Kidney epithelial cell (primary cell): ENCODE data around the gene PGBD2. TPM values are rescaled to one million over a fixed set of nuclear protein-coding genes. Genes with fewer than 3 reads are reported as not detected.

Source experiments
- DNase-seq: peaks from one replicate; pipeline ENCODE4 v3.0.0-alpha.2; 2010; ENCODE audit warnings: low read depth
- H3K27me3 ChIP-seq: 2 replicates; pipeline ENCODE4 v1.6.0; 2011; ENCODE audit warnings: low read length; ENCODE audit not compliant: control insufficient read depth, insufficient read depth
- H3K36me3 ChIP-seq: 2 replicates; pipeline ENCODE4 v1.5.1; 2011; ENCODE audit warnings: low read length; ENCODE audit not compliant: control insufficient read depth, insufficient read depth
- H3K4me3 ChIP-seq: 2 replicates; pipeline ENCODE4 v1.5.1; 2011; ENCODE audit warnings: low read depth, mild to moderate bottlenecking, control low read depth, low read length
- total RNA-seq: library from RNA; depleted of rRNA; stranded (reverse); fragments of >200 nt; gene quantifications from 2 replicates; pipeline ENCODE4 v1.2.3, GENCODE V29; 2015
- TF ChIP-seq, protein P1 (sequence below): IDR thresholded peaks from 2 replicates; pipeline ENCODE4 v1.5.1; 2011; ENCODE audit warnings: mild to moderate bottlenecking, moderate library complexity, low read length, control low read depth, inconsistent platforms; ENCODE audit not compliant: insufficient read depth, poor library complexity, severe bottlenecking

PGBD2 gene
- total RNA-seq, 1 donor from 2014 or later: 8.2 TPM

DNA sequence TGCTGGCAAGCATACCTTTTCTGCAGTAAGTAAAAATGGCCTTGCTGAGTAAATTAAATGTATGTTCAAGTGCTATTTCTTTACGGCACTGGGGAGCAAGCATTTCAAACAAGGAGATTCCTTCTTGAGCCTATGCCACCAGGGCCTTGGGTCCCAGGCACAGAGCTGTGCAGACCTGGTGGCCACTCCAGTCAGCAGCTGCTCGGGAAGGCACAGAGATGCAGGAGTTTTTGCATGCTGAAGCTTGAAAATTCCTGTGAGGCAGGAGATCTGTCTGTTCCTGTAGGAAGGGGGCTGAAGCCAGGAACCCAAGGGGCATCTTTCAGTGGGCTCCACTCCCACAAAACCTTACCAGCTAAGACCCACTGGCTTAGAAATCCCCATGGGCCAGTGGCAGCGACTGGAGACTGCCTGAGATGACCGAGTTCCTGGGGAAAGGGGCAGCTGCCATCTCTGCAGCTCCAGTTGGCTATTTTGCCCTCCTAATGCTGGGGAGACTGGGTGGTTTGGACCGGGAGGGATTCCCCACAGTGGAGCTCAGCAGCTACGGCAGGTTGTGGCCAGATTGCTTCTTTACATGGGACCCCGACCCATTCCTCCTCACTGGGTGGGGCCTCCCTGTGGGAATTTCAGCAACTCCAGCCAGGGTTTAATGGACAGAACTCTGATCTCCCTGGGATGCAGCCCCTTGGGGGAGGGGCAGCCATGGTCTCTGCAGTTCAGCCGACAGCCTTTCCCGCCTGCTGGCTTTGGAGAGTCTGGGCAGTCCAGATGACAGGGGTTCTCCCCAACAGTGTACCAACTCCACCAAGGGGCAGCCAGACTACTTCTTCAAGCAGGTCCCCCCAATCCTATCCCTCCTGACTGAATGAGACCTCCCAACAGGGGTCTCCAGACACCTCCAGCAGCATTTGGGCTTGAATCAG, 8.4 kb upstream of the PGBD2 start:
- TF ChIP-seq, protein P1, sequence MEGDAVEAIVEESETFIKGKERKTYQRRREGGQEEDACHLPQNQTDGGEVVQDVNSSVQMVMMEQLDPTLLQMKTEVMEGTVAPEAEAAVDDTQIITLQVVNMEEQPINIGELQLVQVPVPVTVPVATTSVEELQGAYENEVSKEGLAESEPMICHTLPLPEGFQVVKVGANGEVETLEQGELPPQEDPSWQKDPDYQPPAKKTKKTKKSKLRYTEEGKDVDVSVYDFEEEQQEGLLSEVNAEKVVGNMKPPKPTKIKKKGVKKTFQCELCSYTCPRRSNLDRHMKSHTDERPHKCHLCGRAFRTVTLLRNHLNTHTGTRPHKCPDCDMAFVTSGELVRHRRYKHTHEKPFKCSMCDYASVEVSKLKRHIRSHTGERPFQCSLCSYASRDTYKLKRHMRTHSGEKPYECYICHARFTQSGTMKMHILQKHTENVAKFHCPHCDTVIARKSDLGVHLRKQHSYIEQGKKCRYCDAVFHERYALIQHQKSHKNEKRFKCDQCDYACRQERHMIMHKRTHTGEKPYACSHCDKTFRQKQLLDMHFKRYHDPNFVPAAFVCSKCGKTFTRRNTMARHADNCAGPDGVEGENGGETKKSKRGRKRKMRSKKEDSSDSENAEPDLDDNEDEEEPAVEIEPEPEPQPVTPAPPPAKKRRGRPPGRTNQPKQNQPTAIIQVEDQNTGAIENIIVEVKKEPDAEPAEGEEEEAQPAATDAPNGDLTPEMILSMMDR: no peak
- Histone ChIP-seq H3K27me3 (no peaks in the 10 kb centered on the region), H3K4me3 (no peak overlapping the region), H3K36me3 (no peaks in the 10 kb centered on the region)
- no peak for DNase-seq

DNA sequence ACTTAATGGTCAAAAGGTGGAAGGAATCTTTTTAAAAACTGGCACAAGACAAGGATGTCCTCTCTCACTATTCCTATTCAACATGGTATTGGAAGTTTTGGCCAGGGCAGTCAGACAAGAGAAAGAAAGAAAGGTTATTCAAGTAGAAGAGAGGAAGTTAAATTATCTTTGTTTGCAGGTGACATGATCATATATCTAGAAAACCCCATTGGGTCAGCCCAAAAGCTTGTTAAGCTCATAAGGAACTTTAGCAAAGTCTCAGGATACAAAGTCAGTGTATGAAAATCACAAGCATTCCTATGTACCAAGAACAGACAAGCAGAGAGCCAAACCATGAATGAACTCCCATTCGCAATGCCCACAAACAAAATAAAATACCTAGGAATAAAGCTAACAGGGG, 5.4 kb upstream of the PGBD2 start:
- Histone ChIP-seq H3K27me3 (no peaks in the 10 kb centered on the region), H3K36me3 (no peaks in the 10 kb centered on the region), H3K4me3 (no peak overlapping the region)
- TF ChIP-seq, protein P1: no peak
- no peak for DNase-seq

DNA sequence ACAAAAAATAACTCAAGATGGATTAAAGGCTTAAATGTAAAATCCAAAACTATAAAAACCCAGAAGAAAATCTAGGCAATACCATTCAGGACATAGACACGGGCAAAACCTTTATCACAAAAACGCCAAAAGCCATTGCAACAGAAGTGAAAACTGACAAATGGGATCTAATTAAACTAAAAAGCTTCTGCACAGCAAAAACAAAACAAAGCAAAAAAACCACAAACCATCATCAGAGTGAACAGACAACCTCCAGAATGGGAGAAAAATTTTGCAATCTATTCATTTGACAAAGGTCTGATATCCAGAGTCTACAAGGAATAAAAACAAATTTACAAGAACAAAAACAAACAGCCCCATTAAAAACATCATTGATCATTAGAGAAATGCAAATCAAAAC, 4.5 kb upstream of the PGBD2 start:
- TF ChIP-seq, protein P1: no peak
- Histone ChIP-seq H3K4me3 (no peak overlapping the region), H3K36me3 (no peaks in the 10 kb centered on the region), H3K27me3 (no peaks in the 10 kb centered on the region)
- DNase-seq: no peak

GRCh38 chr1:248904437-248905216, 1.4 kb upstream of the PGBD2 start:
- DNase-seq: no peak
- Histone ChIP-seq H3K27me3 (no peaks in the 10 kb centered on the region), H3K4me3 (no peak overlapping the region), H3K36me3 (no peaks in the 10 kb centered on the region)
- TF ChIP-seq, protein P1: no peak

DNA sequence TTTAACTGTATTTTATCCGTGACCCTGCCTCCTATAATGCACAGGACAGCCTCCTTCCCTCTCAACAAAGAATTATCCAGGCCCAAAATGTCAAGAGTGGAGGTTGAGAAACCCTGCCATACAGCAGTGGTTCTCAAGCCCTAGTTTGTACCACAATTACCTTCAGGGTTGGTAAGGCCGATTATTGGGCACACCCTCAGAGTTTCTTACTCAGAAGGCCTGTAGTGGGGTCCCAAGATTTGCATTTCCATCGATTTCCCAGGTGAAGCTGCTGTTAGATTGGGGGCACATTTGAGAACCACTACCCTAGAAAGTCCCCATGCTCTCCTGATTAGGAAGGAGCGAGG, 400 bp upstream of the PGBD2 start:
- Histone ChIP-seq H3K27me3 (no peaks in the 10 kb centered on the region), H3K36me3 (no peaks in the 10 kb centered on the region), H3K4me3 (peak overlapping the region; percentile 63)
- DNase-seq: no peak
- TF ChIP-seq, protein P1: no peak
